ENCODE measurements around the gene CDC42SE1. TPM values are rescaled to one million over a fixed set of nuclear protein-coding genes. Genes with fewer than 3 reads are reported as not detected.
"Not testable (repeated sequence)": the region's sequence is repeated elsewhere in the genome, so short reads cannot be mapped to it uniquely, and the experiment has no call there.

Gene CDC42SE1, protein sequence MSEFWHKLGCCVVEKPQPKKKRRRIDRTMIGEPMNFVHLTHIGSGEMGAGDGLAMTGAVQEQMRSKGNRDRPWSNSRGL
- 47.2 TPM for total RNA-seq
- polyA plus RNA-seq, result 62.1 TPM

- no peak for DNase-seq (ENCODE audit: extremely low spot score)
- Histone ChIP-seq H3K4me3 (ENCODE audit: low read depth, low read length) (peak within 1 kb of the TSS; percentile 75), H3K27ac (ENCODE audit: low read depth) (peak within 1 kb of the TSS; percentile 93), H3K36me3 (ENCODE audit: insufficient read depth) (peaks cover 4% of the 10 kb centered on the region), H3K4me1 (ENCODE audit: insufficient read depth) (no peaks in the 10 kb centered on the region)
- WGBS, result under 1% methylated on average over 58 of the region's 58 CpGs
Measured at GRCh38 chr1:151059109-151060006, at the start of gene CDC42SE1. CDC42SE1 (minus strand) TSS chr1:151059622; CDS start chr1:151055730, 3,892 bp downstream.

DNA sequence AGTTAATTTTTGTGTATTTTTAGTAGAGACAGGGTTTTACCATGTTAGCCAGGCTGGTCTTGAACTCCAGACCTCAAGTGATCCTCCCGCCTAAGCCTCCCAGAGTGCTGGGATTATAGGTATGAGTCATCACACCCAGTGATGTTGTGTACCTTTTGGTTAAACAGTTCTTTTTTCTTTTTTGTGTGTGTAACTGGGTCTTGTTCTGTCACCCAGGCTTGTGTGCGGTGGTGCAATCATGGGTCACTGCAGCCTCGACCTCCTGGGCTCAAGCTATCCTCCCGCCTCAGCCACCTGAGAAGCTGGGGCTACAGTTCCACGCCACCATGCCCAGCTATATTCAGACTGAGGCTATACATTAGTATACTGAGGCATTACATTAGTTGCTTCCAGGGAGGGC, 48.9 kb upstream of the CDC42SE1 start:
- H3K4me1 ChIP-seq (ENCODE audit: insufficient read depth), result no peaks in the 10 kb centered on the region
- WGBS, result 93% methylated on average over 5 of the region's 5 CpGs
- DNase-seq (ENCODE audit: extremely low spot score), result no peak
- no peak overlapping the region for H3K4me3 ChIP-seq (ENCODE audit: low read depth, low read length)
- no peak overlapping the region for H3K27ac ChIP-seq (ENCODE audit: low read depth)
- H3K36me3 ChIP-seq (ENCODE audit: insufficient read depth), result no peaks in the 10 kb centered on the region

DNA sequence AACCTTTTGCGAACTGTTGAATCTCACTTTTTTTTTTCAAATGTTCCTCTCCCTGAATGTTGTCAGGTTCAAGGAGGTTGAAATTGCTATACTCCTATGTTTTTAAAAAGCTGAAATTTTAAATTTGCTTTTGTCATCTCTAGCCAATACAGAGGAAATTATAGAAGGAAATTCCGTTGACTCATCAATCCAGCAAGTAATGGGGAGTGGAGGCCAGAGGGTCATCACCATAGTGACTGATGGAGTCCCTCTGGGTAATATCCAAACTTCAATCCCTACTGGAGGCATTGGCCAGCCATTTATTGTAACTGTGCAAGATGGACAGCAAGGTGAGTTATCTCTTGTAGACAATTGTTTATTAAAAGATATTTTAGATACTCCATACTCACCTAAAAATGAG, 47.5 kb upstream of the CDC42SE1 start:
- H3K36me3 ChIP-seq (ENCODE audit: insufficient read depth), result no peaks in the 10 kb centered on the region
- no peak overlapping the region for H3K4me3 ChIP-seq (ENCODE audit: low read depth, low read length)
- no peak overlapping the region for H3K27ac ChIP-seq (ENCODE audit: low read depth)
- WGBS, result 69% methylated on average over 2 of the region's 2 CpGs
- DNase-seq (ENCODE audit: extremely low spot score), result no peak
- H3K4me1 ChIP-seq (ENCODE audit: insufficient read depth), result no peaks in the 10 kb centered on the region

- H3K4me3 ChIP-seq (ENCODE audit: low read depth, low read length), result no peak overlapping the region
- H3K36me3 ChIP-seq (ENCODE audit: insufficient read depth), result no peaks in the 10 kb centered on the region
- no peak overlapping the region for H3K27ac ChIP-seq (ENCODE audit: low read depth)
- no peaks in the 10 kb centered on the region for H3K4me1 ChIP-seq (ENCODE audit: insufficient read depth)
- DNase-seq (ENCODE audit: extremely low spot score), result no peak
Measured at GRCh38 chr1:151104630-151105029, 45.2 kb upstream of the CDC42SE1 start.

DNA sequence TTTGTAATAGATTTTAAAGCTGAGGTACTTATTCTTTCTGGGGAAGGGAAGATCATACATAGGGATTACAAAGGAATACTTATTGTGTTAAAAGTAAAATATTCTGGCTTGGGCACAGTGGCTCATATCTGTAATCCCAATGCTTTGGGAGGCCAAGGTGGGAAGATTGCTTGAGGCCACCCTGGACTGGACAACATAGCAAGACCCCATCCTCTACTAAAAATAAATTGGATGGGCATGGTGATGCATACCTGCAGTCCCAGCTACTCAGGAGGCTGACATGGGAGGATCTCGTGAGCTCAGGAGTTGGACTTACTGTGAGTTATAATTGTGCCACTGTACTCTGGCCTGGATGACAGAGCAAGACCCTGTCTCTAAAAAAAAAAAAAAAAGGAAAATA, 38.7 kb upstream of the CDC42SE1 start:
- H3K4me1 ChIP-seq (ENCODE audit: insufficient read depth), result no peaks in the 10 kb centered on the region
- 98% methylated on average over 1 of the region's 1 CpG for WGBS
- no peaks in the 10 kb centered on the region for H3K36me3 ChIP-seq (ENCODE audit: insufficient read depth)
- H3K27ac ChIP-seq (ENCODE audit: low read depth), result no peak overlapping the region
- no peak for DNase-seq (ENCODE audit: extremely low spot score)
- H3K4me3 ChIP-seq (ENCODE audit: low read depth, low read length), result no peak overlapping the region

- H3K36me3 ChIP-seq (ENCODE audit: insufficient read depth); H3K4me1 ChIP-seq (ENCODE audit: insufficient read depth); H3K27ac ChIP-seq (ENCODE audit: low read depth); DNase-seq (ENCODE audit: extremely low spot score); H3K4me3 ChIP-seq (ENCODE audit: low read depth, low read length): not testable (repeated sequence)
- 89% methylated on average over 6 of the region's 6 CpGs for WGBS
Measured at GRCh38 chr1:151097426-151097825, 38.0 kb upstream of the CDC42SE1 start.

- no peaks in the 10 kb centered on the region for H3K4me1 ChIP-seq (ENCODE audit: insufficient read depth)
- whole genome bisulfite sequencing, result 76% methylated on average over 4 of the region's 4 CpGs
- DNase-seq (ENCODE audit: extremely low spot score), result no peak
- no peak overlapping the region for H3K27ac ChIP-seq (ENCODE audit: low read depth)
- H3K36me3 ChIP-seq (ENCODE audit: insufficient read depth), result peaks cover 3% of the 10 kb centered on the region
- no peak overlapping the region for H3K4me3 ChIP-seq (ENCODE audit: low read depth, low read length)
Measured at GRCh38 chr1:151085953-151086559, 26.6 kb upstream of the CDC42SE1 start.

DNA sequence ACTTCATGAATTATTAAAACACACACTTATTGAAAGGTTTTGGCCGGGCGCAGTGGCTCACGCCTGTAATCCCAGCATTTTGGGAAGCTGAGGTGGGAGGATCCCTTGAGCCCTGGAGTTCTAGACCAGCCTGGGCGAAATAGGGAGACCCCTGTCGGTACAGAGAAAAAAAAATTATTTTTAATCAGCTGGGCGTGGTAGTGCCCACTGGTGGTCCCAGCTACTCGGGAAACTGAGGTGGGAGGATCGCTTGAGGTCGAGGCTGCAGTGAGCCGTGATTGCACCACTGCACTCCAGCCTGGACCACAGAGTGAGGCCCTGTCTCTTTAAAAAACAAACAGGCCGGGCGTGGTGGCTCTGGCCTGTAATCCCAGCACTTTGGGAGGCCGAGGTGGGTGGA, 12.8 kb upstream of the CDC42SE1 start:
- H3K27ac ChIP-seq (ENCODE audit: low read depth), result no peak overlapping the region
- no peak for DNase-seq (ENCODE audit: extremely low spot score)
- 78% methylated on average over 13 of the region's 13 CpGs for WGBS

DNA sequence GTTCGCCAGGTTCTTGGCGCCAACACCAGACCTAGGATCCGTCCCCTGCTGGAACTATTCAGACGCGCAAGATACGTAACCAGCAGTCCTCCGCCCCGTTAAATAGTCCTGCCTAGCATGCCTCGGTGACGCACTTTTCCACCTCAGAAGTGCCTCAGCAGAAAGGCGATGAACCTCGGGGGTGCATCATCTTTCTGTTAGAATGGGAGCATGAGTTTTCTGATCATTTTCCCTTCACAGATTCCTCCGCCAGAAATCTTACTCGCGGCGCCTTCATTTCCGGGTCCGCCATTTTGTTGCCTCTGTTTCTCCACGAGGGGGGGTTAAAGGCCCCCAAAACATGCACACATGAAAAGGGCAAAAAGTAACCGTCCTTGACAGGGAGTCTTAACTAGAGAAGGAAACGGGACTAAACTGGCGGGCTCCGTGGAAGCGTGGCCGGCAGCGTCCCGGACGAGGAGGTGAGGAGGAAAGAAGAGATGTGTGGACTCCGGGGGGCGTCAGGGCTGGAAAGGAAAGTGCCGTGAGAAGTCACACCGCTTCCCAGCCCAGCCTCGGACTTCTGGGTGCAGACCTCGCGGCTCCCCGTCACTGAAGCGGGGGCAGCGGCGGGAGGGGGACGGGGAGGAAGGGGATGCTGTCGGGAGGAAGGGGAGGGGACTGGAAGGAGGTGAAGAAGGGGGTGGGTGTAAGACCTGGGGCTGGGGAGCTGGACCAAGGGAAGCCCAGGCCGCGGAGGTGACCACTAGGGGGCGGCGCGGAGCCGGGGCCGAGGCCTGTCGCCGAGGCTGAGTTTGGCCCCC, 11.3 kb upstream of the CDC42SE1 start, which contains the start of gene GABPB2:
Gene GABPB2 (plus strand): TSS at position 288 of the 803 bp plus-strand sequence. CDS start 17,429 bp downstream, outside the sequence.
- H3K27ac ChIP-seq (ENCODE audit: low read depth), result peak within 1 kb of the TSS; percentile 95
- H3K36me3 ChIP-seq (ENCODE audit: insufficient read depth), result no peaks in the 10 kb centered on the region
- H3K4me1 ChIP-seq (ENCODE audit: insufficient read depth), result peaks cover 2% of the 10 kb centered on the region
- DNase-seq (ENCODE audit: extremely low spot score), result peak; percentile 92
- peak within 1 kb of the TSS; percentile 68 for H3K4me3 ChIP-seq (ENCODE audit: low read depth, low read length)
- under 1% methylated on average over 50 of the region's 50 CpGs for WGBS

More for the DNA sequence above, 12.8 kb upstream of the CDC42SE1 start:
- no peak overlapping the region for H3K4me3 ChIP-seq (ENCODE audit: low read depth, low read length)
- no peaks in the 10 kb centered on the region for H3K36me3 ChIP-seq (ENCODE audit: insufficient read depth)
- peaks cover 2% of the 10 kb centered on the region for H3K4me1 ChIP-seq (ENCODE audit: insufficient read depth)

GRCh38 chr1:151069103-151069486, 9.7 kb upstream of the CDC42SE1 start:
- DNase-seq (ENCODE audit: extremely low spot score), result no peak
- Histone ChIP-seq H3K27ac (ENCODE audit: low read depth) (no peak overlapping the region), H3K4me1 (ENCODE audit: insufficient read depth) (peaks cover 2% of the 10 kb centered on the region), H3K4me3 (ENCODE audit: low read depth, low read length) (no peak overlapping the region), H3K36me3 (ENCODE audit: insufficient read depth) (no peaks in the 10 kb centered on the region)
- 73% methylated on average over 5 of the region's 5 CpGs for WGBS

GRCh38 chr1:151067185-151067584, 7.8 kb upstream of the CDC42SE1 start:
- 90% methylated on average over 4 of the region's 4 CpGs for WGBS
- Histone ChIP-seq H3K4me1 (ENCODE audit: insufficient read depth) (peaks cover 2% of the 10 kb centered on the region), H3K27ac (ENCODE audit: low read depth) (no peak overlapping the region), H3K36me3 (ENCODE audit: insufficient read depth) (no peaks in the 10 kb centered on the region), H3K4me3 (ENCODE audit: low read depth, low read length) (no peak overlapping the region)
- no peak for DNase-seq (ENCODE audit: extremely low spot score)

DNA sequence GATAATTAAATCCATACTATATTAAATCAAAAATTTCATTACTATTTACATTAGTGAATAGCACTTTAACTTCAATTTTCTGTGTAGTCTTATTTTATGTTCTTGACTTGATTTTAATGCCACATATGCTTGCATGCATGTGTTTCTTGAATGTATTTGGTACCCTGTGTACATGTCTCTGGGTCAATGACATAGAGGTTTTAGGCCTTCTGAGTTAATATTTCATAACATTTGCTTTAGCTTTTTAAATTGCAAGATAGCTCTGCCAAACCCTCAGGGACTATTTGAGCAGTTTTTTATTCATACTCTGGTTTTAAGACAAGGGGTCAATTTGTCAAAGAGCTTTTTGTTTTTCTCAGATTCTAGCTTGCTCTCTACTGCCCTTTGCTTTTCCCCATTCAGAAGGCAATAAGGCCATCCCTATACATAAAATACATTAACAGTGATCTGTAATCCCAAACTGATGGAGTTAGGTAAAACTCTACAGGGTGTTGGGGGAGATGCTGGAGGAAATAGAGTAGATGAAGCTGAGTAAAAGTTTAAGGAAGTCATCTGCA, 5.7 kb upstream of the CDC42SE1 start:
- Histone ChIP-seq H3K36me3 (ENCODE audit: insufficient read depth) (no peaks in the 10 kb centered on the region), H3K27ac (ENCODE audit: low read depth) (no peak overlapping the region), H3K4me3 (ENCODE audit: low read depth, low read length) (no peak overlapping the region), H3K4me1 (ENCODE audit: insufficient read depth) (no peaks in the 10 kb centered on the region)
- DNase-seq (ENCODE audit: extremely low spot score), result no peak

- H3K36me3 ChIP-seq (ENCODE audit: insufficient read depth), result no peaks in the 10 kb centered on the region
- no peaks in the 10 kb centered on the region for H3K4me1 ChIP-seq (ENCODE audit: insufficient read depth)
- H3K27ac ChIP-seq (ENCODE audit: low read depth), result no peak overlapping the region
- DNase-seq (ENCODE audit: extremely low spot score), result no peak
- WGBS, result 42% methylated on average over 3 of the region's 3 CpGs
- H3K4me3 ChIP-seq (ENCODE audit: low read depth, low read length), result no peak overlapping the region
Measured at GRCh38 chr1:151062741-151063371, 3.4 kb upstream of the CDC42SE1 start.
